ENCODE results near the gene CCL18. TPM values are rescaled to one million over a fixed set of nuclear protein-coding genes. Genes with fewer than 3 reads are reported as not detected.

Gene CCL18
- total RNA-seq, 1 donor from 2014 or later = 146 TPM

DNA sequence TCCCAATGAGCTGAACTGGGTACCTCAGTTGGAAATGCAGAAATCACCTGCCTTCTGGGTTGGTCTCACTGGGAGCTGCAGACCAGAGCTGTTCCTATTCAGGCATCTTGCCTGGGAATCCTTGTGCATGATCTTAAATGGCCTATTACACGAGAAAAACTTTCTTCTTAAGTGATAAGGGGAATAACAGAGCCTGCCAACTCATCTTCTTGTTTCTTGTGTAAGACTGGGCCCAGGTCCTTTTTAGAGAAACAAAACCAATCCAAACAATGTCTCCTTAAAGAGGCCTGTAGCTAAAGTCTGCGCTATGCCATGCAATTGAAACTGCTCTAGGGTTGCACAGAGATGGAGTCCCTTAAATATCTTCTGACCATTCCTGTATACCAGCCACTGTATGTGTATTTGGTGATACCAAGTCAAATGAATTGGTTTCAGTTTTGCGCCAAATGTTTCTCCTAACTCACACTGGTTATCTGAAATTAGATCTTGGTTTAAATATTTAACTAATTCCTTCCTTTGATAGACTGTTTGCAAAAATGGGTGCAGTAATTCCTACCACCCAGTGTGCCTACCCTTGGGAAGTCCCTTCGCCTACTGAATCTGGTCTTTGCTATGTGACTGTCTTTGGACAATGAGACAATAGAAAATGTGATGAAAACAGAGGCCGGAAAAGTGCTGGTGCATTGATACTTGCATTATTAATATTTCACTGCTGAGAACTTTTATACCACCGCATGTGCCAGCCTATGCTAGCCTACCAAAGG lies 39.8 kb upstream of the CCL18 start:
- Histone ChIP-seq H3K4me1 (no peaks in the 10 kb centered on the region), H3K27me3 (ENCODE audit: low read depth) (no peaks in the 10 kb centered on the region), H3K36me3 (no peaks in the 10 kb centered on the region), H3K4me3 (no peak overlapping the region), H3K9me3 (no peaks in the 10 kb centered on the region), H3K27ac (no peak overlapping the region)
- TF ChIP-seq, protein P1, sequence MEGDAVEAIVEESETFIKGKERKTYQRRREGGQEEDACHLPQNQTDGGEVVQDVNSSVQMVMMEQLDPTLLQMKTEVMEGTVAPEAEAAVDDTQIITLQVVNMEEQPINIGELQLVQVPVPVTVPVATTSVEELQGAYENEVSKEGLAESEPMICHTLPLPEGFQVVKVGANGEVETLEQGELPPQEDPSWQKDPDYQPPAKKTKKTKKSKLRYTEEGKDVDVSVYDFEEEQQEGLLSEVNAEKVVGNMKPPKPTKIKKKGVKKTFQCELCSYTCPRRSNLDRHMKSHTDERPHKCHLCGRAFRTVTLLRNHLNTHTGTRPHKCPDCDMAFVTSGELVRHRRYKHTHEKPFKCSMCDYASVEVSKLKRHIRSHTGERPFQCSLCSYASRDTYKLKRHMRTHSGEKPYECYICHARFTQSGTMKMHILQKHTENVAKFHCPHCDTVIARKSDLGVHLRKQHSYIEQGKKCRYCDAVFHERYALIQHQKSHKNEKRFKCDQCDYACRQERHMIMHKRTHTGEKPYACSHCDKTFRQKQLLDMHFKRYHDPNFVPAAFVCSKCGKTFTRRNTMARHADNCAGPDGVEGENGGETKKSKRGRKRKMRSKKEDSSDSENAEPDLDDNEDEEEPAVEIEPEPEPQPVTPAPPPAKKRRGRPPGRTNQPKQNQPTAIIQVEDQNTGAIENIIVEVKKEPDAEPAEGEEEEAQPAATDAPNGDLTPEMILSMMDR (IDR thresholded peaks at IDR 0.05) = no peak
- no peak for DNase-seq
- intact Hi-C loops (cut with DNase I) = no loop called here
- no peak for ATAC-seq

DNA sequence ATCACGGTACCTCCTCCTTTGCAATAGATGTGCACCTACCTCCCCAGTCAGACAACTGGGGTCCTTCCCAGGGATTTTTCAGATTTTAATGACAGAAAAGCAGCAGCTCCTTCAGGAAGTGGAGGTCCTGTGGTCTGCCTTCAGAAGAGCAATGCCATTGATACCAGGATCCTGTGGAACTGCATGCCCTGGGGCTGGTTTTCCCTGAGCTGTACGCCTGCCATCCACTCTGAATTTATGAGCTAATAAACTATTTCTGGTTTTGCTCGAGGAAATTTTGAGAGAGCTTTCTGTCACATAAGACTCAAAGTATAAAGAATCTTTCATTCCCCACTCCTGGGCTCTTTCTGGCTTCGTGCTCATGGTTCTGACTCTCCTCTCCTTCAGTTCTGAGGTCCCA lies 36.3 kb upstream of the CCL18 start:
- Histone ChIP-seq H3K27me3 (ENCODE audit: low read depth) (no peaks in the 10 kb centered on the region), H3K9me3 (no peaks in the 10 kb centered on the region), H3K4me3 (no peak overlapping the region), H3K36me3 (no peaks in the 10 kb centered on the region), H3K4me1 (no peaks in the 10 kb centered on the region), H3K27ac (no peak overlapping the region)
- DNase-seq (no peak), ATAC-seq (no peak)
- TF ChIP-seq, protein P1 (IDR thresholded peaks at IDR 0.05) = no peak
- intact Hi-C loops (cut with DNase I) = no loop called here

DNA sequence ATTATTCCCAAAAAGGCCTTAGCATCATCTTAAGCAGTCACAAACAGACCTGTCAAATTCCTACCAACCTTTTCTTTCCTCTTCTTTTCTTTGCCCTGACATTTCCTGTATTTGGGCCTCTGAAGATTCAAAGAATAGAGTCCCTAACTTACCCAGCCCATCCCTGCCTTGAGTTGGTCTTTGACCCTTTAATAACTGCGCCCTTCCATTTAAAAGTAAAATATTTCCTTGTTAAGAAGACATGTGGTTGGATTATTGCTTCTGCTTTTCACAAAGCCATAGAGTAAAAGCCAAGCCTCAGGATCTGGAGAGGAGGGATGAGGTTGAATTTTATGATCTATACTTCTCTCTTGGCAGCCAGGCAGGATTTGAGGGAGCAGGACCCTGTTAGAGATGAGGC lies 33.1 kb upstream of the CCL18 start:
- intact Hi-C loops (cut with DNase I) = no loop called here
- Histone ChIP-seq H3K36me3 (no peaks in the 10 kb centered on the region), H3K4me3 (no peak overlapping the region), H3K9me3 (no peaks in the 10 kb centered on the region), H3K27ac (no peak overlapping the region), H3K4me1 (peaks cover 8% of the 10 kb centered on the region), H3K27me3 (ENCODE audit: low read depth) (no peaks in the 10 kb centered on the region)
- TF ChIP-seq, protein P1 (IDR thresholded peaks at IDR 0.05) = no peak
- no peak for DNase-seq
- ATAC-seq = no peak

DNA sequence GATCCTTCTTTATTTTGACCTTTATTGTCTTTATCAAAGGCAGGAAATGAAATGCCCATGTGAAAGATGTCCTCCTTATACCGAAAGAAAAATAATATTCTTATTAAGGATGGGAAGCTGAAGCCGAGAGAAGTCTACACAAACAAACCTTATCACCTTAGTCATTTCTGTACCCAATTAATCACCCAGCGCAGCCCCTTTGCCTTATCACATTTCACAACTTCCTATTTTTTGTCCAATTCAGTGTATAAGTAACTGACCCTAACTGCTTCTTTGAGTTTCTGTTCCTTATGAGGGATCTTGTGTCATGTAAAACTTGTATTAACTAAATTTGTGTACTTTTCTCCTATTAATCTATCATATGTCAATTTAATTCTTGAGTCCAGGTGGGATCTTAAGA lies 29.9 kb upstream of the CCL18 start:
- DNase-seq = no peak
- H3K4me1 ChIP-seq = peaks cover 8% of the 10 kb centered on the region
- H3K9me3 ChIP-seq = no peaks in the 10 kb centered on the region
- no peak overlapping the region for H3K27ac ChIP-seq
- H3K27me3 ChIP-seq (ENCODE audit: low read depth) = no peaks in the 10 kb centered on the region
- H3K36me3 ChIP-seq = no peaks in the 10 kb centered on the region
- intact Hi-C loops (cut with DNase I) = no loop called here
- TF ChIP-seq, protein P1 (IDR thresholded peaks at IDR 0.05) = no peak
- no peak overlapping the region for H3K4me3 ChIP-seq
- ATAC-seq = peak in 1 of 2 donors; percentile 43

DNA sequence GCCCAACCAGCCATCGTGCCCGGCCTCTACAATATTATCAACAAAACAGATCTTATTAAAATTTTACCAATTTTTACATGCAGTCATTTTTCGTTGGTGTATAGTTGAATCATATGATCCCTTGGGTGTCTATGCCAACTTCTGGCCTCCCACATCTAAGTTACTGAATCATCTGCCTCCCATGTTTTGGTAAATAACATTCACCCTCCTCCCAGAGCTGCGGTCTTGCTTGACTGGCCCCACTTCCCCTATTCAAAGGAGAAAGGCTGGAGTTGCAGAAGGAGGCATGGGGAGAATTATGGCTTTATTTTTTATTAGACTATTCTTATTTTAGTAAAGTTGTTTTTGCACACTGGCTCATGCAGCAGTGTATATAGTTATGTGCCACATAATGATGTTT lies 27.8 kb upstream of the CCL18 start:
- intact Hi-C loops (cut with DNase I) = no loop called here
- H3K27me3 ChIP-seq (ENCODE audit: low read depth) = no peaks in the 10 kb centered on the region
- no peak for DNase-seq
- H3K36me3 ChIP-seq = no peaks in the 10 kb centered on the region
- no peak overlapping the region for H3K4me3 ChIP-seq
- TF ChIP-seq, protein P1 (IDR thresholded peaks at IDR 0.05) = no peak
- no peak overlapping the region for H3K27ac ChIP-seq
- H3K4me1 ChIP-seq = peaks cover 8% of the 10 kb centered on the region
- no peaks in the 10 kb centered on the region for H3K9me3 ChIP-seq
- peak; percentile 62 to 79 for ATAC-seq

Data from lower lobe of right lung (tissue), 2 donors.